HepG2 (cell line): ENCODE results near the gene CCDC38. TPM values are rescaled to one million over a fixed set of nuclear protein-coding genes. Genes with fewer than 3 reads are reported as not detected.

Experiments
- AGO2 ChIP-seq: fragments of 200-400 bp; formaldehyde crosslinking; optimal IDR thresholded peaks from 2 replicates; pipeline ENCODE3; 2017; ENCODE audit warnings: mild to moderate bottlenecking, low read depth, low read length, moderate library complexity
- DNMT3B ChIP-seq: conservative IDR thresholded peaks from 2 replicates; pipeline ENCODE4 v1.6.1; 2016; ENCODE audit warnings: missing biosample characterization, control low read depth
- DPF2 ChIP-seq: sonication (generic); formaldehyde crosslinking; IDR thresholded peaks from 2 replicates; pipeline ENCODE4 v1.4.0; 2020; ENCODE audit warnings: mild to moderate bottlenecking, low read depth, missing genetic modification reagents, borderline replicate concordance
- GATAD1 ChIP-seq: IDR thresholded peaks from 2 replicates; pipeline ENCODE4 v1.6.1; 2016; ENCODE audit warnings: missing genetic modification reagents, missing compliant biosample characterization
- GFI1 ChIP-seq: sonication (generic); formaldehyde crosslinking; IDR thresholded peaks from 2 replicates; pipeline ENCODE4 v1.5.0; 2020; ENCODE audit warnings: missing genetic modification reagents, mild to moderate bottlenecking, borderline replicate concordance
- HDAC2 ChIP-seq: sonication (generic); formaldehyde crosslinking; IDR thresholded peaks from 2 replicates; pipeline ENCODE4 v1.4.0; 2020; ENCODE audit warnings: missing genetic modification reagents
- HOXD1 ChIP-seq: sonication (generic); formaldehyde crosslinking; IDR thresholded peaks from 2 replicates; pipeline ENCODE4 v1.5.0; 2020; ENCODE audit warnings: missing genetic modification reagents
- JARID2 ChIP-seq: sonication (generic); formaldehyde crosslinking; IDR thresholded peaks from 2 replicates; pipeline ENCODE4 v1.8.1; 2023; ENCODE audit warnings: missing genetic modification reagents, inconsistent platforms; ENCODE audit not compliant: insufficient replicate concordance
- LCORL ChIP-seq, 2 experiments: fragments of 450-650 bp in 1 of 2; sonication (generic) in 1 of 2; formaldehyde crosslinking in 1 of 2; IDR thresholded peaks; 2 replicates each; pipeline versions ENCODE4 v1.5.0 to v1.6.1; 2017 to 2020; ENCODE audit warnings: antibody characterized with exemption in 1 of 2, missing genetic modification reagents in 1 of 2
- NCOA2 ChIP-seq: sonication (generic); formaldehyde crosslinking; IDR thresholded peaks from 2 replicates; pipeline ENCODE4 v1.8.0; 2022; ENCODE audit warnings: inconsistent platforms
- NPAS2 ChIP-seq: sonication (generic); formaldehyde crosslinking; IDR thresholded peaks from 2 replicates; pipeline ENCODE4 v1.8.0; 2022; ENCODE audit warnings: mild to moderate bottlenecking, missing genetic modification reagents, borderline replicate concordance
- NR2F1 ChIP-seq, 2 experiments: fragments of 450-650 bp in 1 of 2; formaldehyde crosslinking in 1 of 2; IDR thresholded peaks; 2 replicates each; pipeline versions ENCODE4 v1.5.0 to v1.6.1; 2016 to 2020; ENCODE audit warnings: mild to moderate bottlenecking in 1 of 2, missing compliant biosample characterization in 1 of 2, missing genetic modification reagents in 1 of 2, moderate library complexity in 1 of 2
- SMARCC2 ChIP-seq: fragments of 450-650 bp; IDR thresholded peaks from 2 replicates; pipeline ENCODE4 v1.6.1; 2017; ENCODE audit warnings: antibody characterized with exemption, mild to moderate bottlenecking
- TBX3 ChIP-seq: fragments of 450-650 bp; IDR thresholded peaks from 2 replicates; pipeline ENCODE4 v1.6.1; 2017; ENCODE audit warnings: antibody characterized with exemption, mild to moderate bottlenecking, inconsistent platforms, borderline replicate concordance
- TCF7 ChIP-seq: sonication (generic); IDR thresholded peaks from 2 replicates; pipeline ENCODE4 v1.6.1; 2016; ENCODE audit warnings: antibody characterized with exemption, low read depth
- ZBTB49 ChIP-seq: sonication (generic); formaldehyde crosslinking; IDR thresholded peaks from 2 replicates; pipeline ENCODE4 v1.4.0; 2020; ENCODE audit warnings: missing genetic modification reagents, borderline replicate concordance
- ZFP36L2 ChIP-seq: sonication (generic); formaldehyde crosslinking; IDR thresholded peaks from 2 replicates; pipeline ENCODE4 v1.4.0; 2020; ENCODE audit warnings: missing genetic modification reagents
- ZNF205 ChIP-seq: IDR thresholded peaks from 2 replicates; pipeline ENCODE4 v1.6.1; 2018; ENCODE audit warnings: missing biosample characterization, missing genetic modification reagents
- ZNF282 ChIP-seq: fragments of 450-650 bp; IDR thresholded peaks from 2 replicates; pipeline ENCODE4 v1.6.1; 2018; ENCODE audit not compliant: partially characterized antibody
- ZNF318 ChIP-seq: sonication (generic); formaldehyde crosslinking; IDR thresholded peaks from 2 replicates; pipeline ENCODE4 v1.4.0; 2020; ENCODE audit warnings: mild to moderate bottlenecking, missing genetic modification reagents
- ZNF556 ChIP-seq: sonication (generic); formaldehyde crosslinking; IDR thresholded peaks from 2 replicates; pipeline ENCODE4 v1.4.0; 2020; ENCODE audit warnings: mild to moderate bottlenecking, missing genetic modification reagents, borderline replicate concordance
- ZNF672 ChIP-seq: sonication (generic); formaldehyde crosslinking; IDR thresholded peaks from 2 replicates; pipeline ENCODE4 v1.8.1; 2022; ENCODE audit warnings: missing genetic modification reagents
- polyA plus RNA-seq, 8 experiments: library from polyadenylated mRNA; depleted of rRNA in 3 of 8; stranded (reverse) in 7 of 8; unstranded in 1 of 8; fragments of >200 nt; fragmentation: Illumina TruSeq in 4 of 8; extraction: Trizol in 4 of 8; gene quantifications; 2 replicates each; pipeline versions ENCODE4 v1.2.1 to v1.2.3, GENCODE V29; 2011 to 2016; ENCODE audit warnings: low read depth in 4 of 8, missing spikeins in 1 of 8, mixed read lengths in 1 of 8; ENCODE audit not compliant: insufficient read depth in 1 of 8
- total RNA-seq, 5 experiments: library from RNA; depleted of rRNA; stranded (reverse); fragments of >200 nt; fragmentation: Illumina TruSeq; extraction: Trizol; gene quantifications; 2 replicates each; pipeline ENCODE4 v1.2.3, GENCODE V29; 2016; ENCODE audit warnings: low read depth in 1 of 5

CCDC38 gene
- total and polyA plus RNA-seq, 2 of the 13 experiments (the other 11 are each of a cell fraction or from before 2014, with no cell fraction given) = 0.24 to 0.32 TPM

GRCh38 chr12:95974358-95974757, 31.9 kb upstream of the CCDC38 start (continued):
- TF ChIP-seq ZNF318 (CRISPR knock-in tag) = no peak
- TF ChIP-seq ZFP36L2 (CRISPR knock-in tag) = no peak
- TF ChIP-seq NPAS2 (CRISPR knock-in tag) = no peak
- TF ChIP-seq GATAD1 = peak; percentile 53; the same call in 1 of the 2 replicates
- TF ChIP-seq HDAC2 (CRISPR knock-in tag) = peak; percentile 86; the same call in 1 of the 2 replicates
- TF ChIP-seq ZBTB49 (CRISPR knock-in tag) = no peak
- TF ChIP-seq LCORL (IDR thresholded peaks at IDR 0.05) = peak; percentile 51; the same call in 1 of the 2 replicates
- TF ChIP-seq LCORL (CRISPR knock-in tag; IDR thresholded peaks at IDR 0.05) = peak; percentile 70; the same call in 1 of the 2 replicates
- no peak for TF ChIP-seq ZNF556 (CRISPR knock-in tag)
- peak; percentile 83; the same call in 1 of the 2 replicates for TF ChIP-seq DPF2 (CRISPR knock-in tag)
- no peak for TF ChIP-seq DNMT3B (CRISPR knock-in tag)
- peak; percentile 68; the same call in 1 of the 2 replicates for TF ChIP-seq GFI1 (CRISPR knock-in tag)
- TF ChIP-seq ZNF282 = no peak
- no peak for TF ChIP-seq AGO2
- TF ChIP-seq JARID2 = no peak
- peak; percentile 96 for TF ChIP-seq TBX3
- TF ChIP-seq NCOA2 (CRISPR knock-in tag) = peak; percentile 97
- TF ChIP-seq HOXD1 (CRISPR knock-in tag) = no peak
- TF ChIP-seq NR2F1 (CRISPR knock-in tag; IDR thresholded peaks at IDR 0.05) = peak; percentile 82 to 96
- no peak for TF ChIP-seq ZNF672 (CRISPR knock-in tag)
- 0 out of 2 replicates have a peak, but pooled peaks have one; percentile 43 for TF ChIP-seq SMARCC2
- TF ChIP-seq TCF7 = peak; percentile 93
- TF ChIP-seq ZNF205 = peak; percentile 81
